Ishikawa (cell line): ENCODE data around the gene OSCAR.

Source experiments
- CEBPB ChIP-seq: IDR thresholded peaks from 2 replicates; pipeline ENCODE4 v1.6.1; 2012
- CREB1 ChIP-seq: IDR thresholded peaks from 2 replicates; pipeline ENCODE4 v1.6.1; 2012; ENCODE audit warnings: low read depth
- EGR1 ChIP-seq: IDR thresholded peaks from 2 replicates; pipeline ENCODE4 v1.6.1; 2012
- EP300 ChIP-seq: IDR thresholded peaks from 2 replicates; pipeline ENCODE4 v1.6.1; 2012; ENCODE audit warnings: borderline replicate concordance
- FOXM1 ChIP-seq: IDR thresholded peaks from 2 replicates; pipeline ENCODE4 v1.6.1; 2012; ENCODE audit warnings: low read depth, borderline replicate concordance
- MAX ChIP-seq: IDR thresholded peaks from 2 replicates; pipeline ENCODE4 v1.6.1; 2012
- NFIC ChIP-seq: IDR thresholded peaks from 2 replicates; pipeline ENCODE4 v1.6.1; 2012
- RAD21 ChIP-seq: IDR thresholded peaks from 2 replicates; pipeline ENCODE4 v1.6.1; 2012; ENCODE audit warnings: low read depth
- REST ChIP-seq: IDR thresholded peaks from 2 replicates; pipeline ENCODE4 v1.6.1; 2012; ENCODE audit warnings: low read depth, mild to moderate bottlenecking
- TAF1 ChIP-seq: IDR thresholded peaks from 2 replicates; pipeline ENCODE4 v1.6.1; 2012; ENCODE audit warnings: low read depth, mild to moderate bottlenecking
- TCF12 ChIP-seq: IDR thresholded peaks from 2 replicates; pipeline ENCODE4 v1.6.1; 2012; ENCODE audit warnings: low read depth
- TEAD4 ChIP-seq: IDR thresholded peaks from 2 replicates; pipeline ENCODE4 v1.6.1; 2012
- YY1 ChIP-seq: IDR thresholded peaks from 2 replicates; pipeline ENCODE4 v1.6.1; 2012; ENCODE audit warnings: low read depth
- ZBTB7A ChIP-seq: IDR thresholded peaks from 2 replicates; pipeline ENCODE4 v1.6.1; 2012; ENCODE audit warnings: low read depth
- TF ChIP-seq, protein P1 (sequence below): IDR thresholded peaks from 2 replicates; pipeline ENCODE4 v1.6.1; 2012

The OSCAR gene

DNA sequence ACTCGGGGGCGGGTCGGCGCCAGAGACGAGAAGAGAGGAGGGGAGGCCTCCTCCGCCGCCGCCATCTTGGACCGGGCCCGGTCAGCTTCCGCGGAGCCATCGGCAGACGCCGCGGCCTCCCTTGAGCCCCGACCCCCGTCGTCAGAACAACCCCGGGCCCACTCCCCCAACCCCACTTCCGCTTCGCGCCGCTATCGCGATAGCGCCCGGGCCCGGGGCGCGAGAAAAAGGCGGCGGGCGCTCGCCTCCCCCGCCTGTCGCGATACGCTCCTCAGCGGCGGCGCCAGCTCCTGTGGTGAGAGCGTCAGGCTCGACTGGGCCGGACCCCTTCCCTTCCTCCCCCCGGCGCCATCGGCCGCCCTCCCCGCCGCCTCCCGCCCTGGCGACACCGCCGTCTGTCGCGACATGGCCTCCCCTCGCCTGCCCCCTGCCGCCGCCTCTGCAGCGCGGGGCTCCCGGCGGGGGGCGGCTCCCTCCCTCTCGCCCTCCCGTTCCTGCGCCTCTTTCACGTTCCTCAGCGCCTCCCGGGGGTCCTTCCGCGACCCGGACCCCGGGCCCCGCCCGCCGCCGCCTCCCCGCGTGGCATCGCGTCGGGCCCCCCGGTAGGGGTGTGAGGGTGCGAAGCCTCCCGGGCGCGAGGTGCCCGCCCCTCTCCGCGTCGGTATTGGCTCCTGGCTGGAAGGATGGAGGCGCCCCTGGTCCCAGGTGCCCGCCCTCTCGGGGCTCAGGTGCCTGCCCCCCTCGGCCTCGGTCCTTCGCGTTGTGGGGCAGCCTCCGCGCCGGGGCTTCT, 37.3 kb upstream of the OSCAR start, which contains the start of gene CNOT3:
CNOT3 (plus strand) TSS at position 64 of the 790 bp plus-strand sequence. CDS start 5,217 bp downstream, outside the sequence.
- TF ChIP-seq TEAD4 (0 out of 2 replicates have a peak, but pooled peaks have one; percentile 1), REST (no peak), ZBTB7A (peak; percentile 28; the same call in 1 of the 2 replicates), TAF1 (peak; percentile 89), FOXM1 (no peak), EP300 (no peak), NFIC (no peak), YY1 (peak; percentile 93), MAX (peak; percentile 84), EGR1 (peak; percentile 8; the same call in 1 of the 2 replicates)

- TF ChIP-seq EGR1 (peak; percentile 88), CEBPB (no peak), EP300 (no peak), TEAD4 (0 out of 2 replicates have a peak, but pooled peaks have one; percentile 0), RAD21 (no peak), FOXM1 (peak; percentile 28; the same call in 1 of the 2 replicates), TCF12 (no peak), MAX (peak; percentile 30; the same call in 1 of the 2 replicates), TAF1 (peak; percentile 62; the same call in 1 of the 2 replicates), ZBTB7A (no peak), CREB1 (0 out of 2 replicates have a peak, but pooled peaks have one; percentile 17), NFIC (no peak), YY1 (no peak)
- TF ChIP-seq, protein P1, sequence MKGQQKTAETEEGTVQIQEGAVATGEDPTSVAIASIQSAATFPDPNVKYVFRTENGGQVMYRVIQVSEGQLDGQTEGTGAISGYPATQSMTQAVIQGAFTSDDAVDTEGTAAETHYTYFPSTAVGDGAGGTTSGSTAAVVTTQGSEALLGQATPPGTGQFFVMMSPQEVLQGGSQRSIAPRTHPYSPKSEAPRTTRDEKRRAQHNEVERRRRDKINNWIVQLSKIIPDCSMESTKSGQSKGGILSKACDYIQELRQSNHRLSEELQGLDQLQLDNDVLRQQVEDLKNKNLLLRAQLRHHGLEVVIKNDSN: no peak
Measured at GRCh38 chr19:54136864-54137698, 36.5 kb upstream of the OSCAR start.

GRCh38 chr19:54136086-54136863, 35.7 kb upstream of the OSCAR start:
- no peak for TF ChIP-seq FOXM1
- no peak for TF ChIP-seq ZBTB7A
- no peak for TF ChIP-seq EP300
- TF ChIP-seq CREB1: no peak
- no peak for TF ChIP-seq TEAD4
- TF ChIP-seq RAD21: no peak
- TF ChIP-seq CEBPB: no peak
- TF ChIP-seq, protein P1: no peak
- TF ChIP-seq NFIC: no peak
- TF ChIP-seq EGR1: no peak
- TF ChIP-seq YY1: no peak
- TF ChIP-seq REST: no peak
- TF ChIP-seq TAF1: no peak
- TF ChIP-seq TCF12: no peak
- no peak for TF ChIP-seq MAX
